Measurements from ENCODE around the gene EFNB2. TPM values are rescaled to one million over a fixed set of nuclear protein-coding genes. Genes with fewer than 3 reads are reported as not detected.

EFNB2 gene
- total and polyA plus RNA-seq, 4 donors: 2.6 to 6.1 (median 3.4) TPM

GRCh38 chr13:106568299-106569003 lies 33.0 kb upstream of the EFNB2 start:
- peak overlapping the region; percentile 95 to 97 for H3K27ac ChIP-seq (ENCODE audit: low read depth in 1 of 2, low read length in 2 of 2)
- no peaks in the 10 kb centered on the region for H3K27me3 ChIP-seq (ENCODE audit: control insufficient read depth in 4 of 4, insufficient read depth in 4 of 4, low read length in 3 of 4)
- no peak for DNase-seq (ENCODE audit: low spot score)
- no peaks in the 10 kb centered on the region for H3K36me3 ChIP-seq (ENCODE audit: control insufficient read depth in 4 of 4, insufficient read depth in 3 of 4, low read depth in 1 of 4, low read length in 3 of 4)
- H3K9me3 ChIP-seq (ENCODE audit: control insufficient read depth in 4 of 4, low read length in 3 of 4): no peaks in the 10 kb centered on the region
- WGBS: 18% methylated on average over 11 of the region's 11 CpGs
- H3K9ac ChIP-seq (ENCODE audit: low read depth in 1 of 2, low read length in 2 of 2): peak overlapping the region; percentile 25 to 44
- peaks cover 2 to 33% (median 12%) of the 10 kb centered on the region in 4 donors for H3K4me1 ChIP-seq (ENCODE audit: control insufficient read depth in 4 of 4, insufficient read depth in 4 of 4, low read length in 3 of 4)
- TF ChIP-seq RXRA (IDR thresholded peaks at IDR 0.05) (peak in 1 of 2 donors; percentile 53), MAX (IDR thresholded peaks at IDR 0.05) (peak; percentile 6), HNF4G (IDR thresholded peaks at IDR 0.05) (no peak), EGR1 (IDR thresholded peaks at IDR 0.05; ENCODE audit: low read depth in 2 of 2) (no peak), REST (IDR thresholded peaks at IDR 0.05) (peak; percentile 13), ATF3 (IDR thresholded peaks at IDR 0.05) (peak; percentile 25)
- H3K4me3 ChIP-seq (ENCODE audit: low read depth in 1 of 3, low read length in 3 of 3): peak overlapping the region; percentile 89 to 93 (median 91)

- Histone ChIP-seq H3K27me3 (ENCODE audit: control insufficient read depth in 4 of 4, insufficient read depth in 4 of 4, low read length in 3 of 4) (no peaks in the 10 kb centered on the region), H3K9me3 (ENCODE audit: control insufficient read depth in 4 of 4, low read length in 3 of 4) (no peaks in the 10 kb centered on the region), H3K9ac (ENCODE audit: low read depth in 1 of 2, low read length in 2 of 2) (peak within 1 kb of the TSS; percentile 90 to 93), H3K27ac (ENCODE audit: low read depth in 1 of 2, low read length in 2 of 2) (peak within 1 kb of the TSS; percentile 95 to 97), H3K4me1 (ENCODE audit: control insufficient read depth in 4 of 4, insufficient read depth in 4 of 4, low read length in 3 of 4) (peaks cover 2 to 37% (median 13%) of the 10 kb centered on the region in 4 donors), H3K36me3 (ENCODE audit: control insufficient read depth in 4 of 4, insufficient read depth in 3 of 4, low read depth in 1 of 4, low read length in 3 of 4) (no peaks in the 10 kb centered on the region), H3K4me3 (ENCODE audit: low read depth in 1 of 3, low read length in 3 of 3) (peak within 1 kb of the TSS; percentile 91 to 97 (median 93))
- WGBS: under 1% methylated on average over 108 of the region's 108 CpGs
- peak; percentile 96 for DNase-seq (ENCODE audit: low spot score)
- TF ChIP-seq YY1 (IDR thresholded peaks at IDR 0.05): peak; percentile 98
- TF ChIP-seq ATF3 (IDR thresholded peaks at IDR 0.05): no peak
- TF ChIP-seq RAD21 (IDR thresholded peaks at IDR 0.05): no peak
- TF ChIP-seq HNF4A (conservative IDR thresholded peaks at IDR 0.05): no peak
- TF ChIP-seq FOXA2 (IDR thresholded peaks at IDR 0.05): no peak
- TF ChIP-seq FOXA1 (IDR thresholded peaks at IDR 0.05): no peak
- peak; percentile 64 for TF ChIP-seq REST (IDR thresholded peaks at IDR 0.05)
- no peak for TF ChIP-seq EGR1 (IDR thresholded peaks at IDR 0.05; ENCODE audit: low read depth in 2 of 2)
- TF ChIP-seq NR2F2 (IDR thresholded peaks at IDR 0.05): no peak
- no peak for TF ChIP-seq CTCF (IDR thresholded peaks at IDR 0.05; ENCODE audit: low read depth, low read length, missing input control)
- TF ChIP-seq TAF1 (conservative IDR thresholded peaks at IDR 0.05): no peak
- TF ChIP-seq JUND (IDR thresholded peaks at IDR 0.05): no peak
- TF ChIP-seq ZBTB33 (IDR thresholded peaks at IDR 0.05): peak; percentile 82
- TF ChIP-seq MAX (IDR thresholded peaks at IDR 0.05): peak; percentile 72
- TF ChIP-seq HNF4G (IDR thresholded peaks at IDR 0.05): peak; percentile 48
Observed at GRCh38 chr13:106567474-106568298, 32.2 kb upstream of the EFNB2 start, which contains the start of gene ARGLU1. Gene ARGLU1, minus strand, starts transcription at chr13:106568137. Its CDS starts 218 bp downstream, at chr13:106567919.

Data from liver (tissue), 9 donors.